ENCODE measurements around the gene CPA3.

CPA3 gene

DNA sequence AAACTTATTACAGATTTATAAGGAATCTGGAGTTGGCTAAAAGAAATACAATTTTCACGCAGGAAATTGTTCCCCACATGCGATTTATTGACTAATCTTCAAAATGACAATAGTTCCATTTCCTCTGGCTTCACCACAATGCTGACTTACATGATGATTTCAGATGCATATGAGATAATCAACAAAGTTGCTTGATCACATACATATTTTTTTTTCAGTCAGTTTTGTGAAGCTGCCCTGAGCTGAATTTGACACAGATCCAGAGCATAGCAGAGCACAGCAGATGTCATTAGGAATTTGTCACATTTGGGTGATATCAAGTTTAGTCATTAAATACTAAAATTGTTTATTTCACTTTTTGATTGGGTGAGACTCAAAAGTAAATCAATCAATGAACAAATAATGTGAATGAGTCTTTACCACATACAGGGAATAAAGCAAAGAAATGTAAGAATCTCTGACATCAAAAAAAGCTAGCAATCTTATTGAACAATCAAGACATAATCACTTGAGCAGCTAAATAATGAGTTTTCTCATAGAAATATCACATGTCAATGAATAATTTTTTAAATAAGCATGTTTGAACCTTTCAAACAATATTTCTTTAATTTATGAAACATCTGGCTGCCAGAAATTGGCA, 19.2 kb upstream of the CPA3 start:
- DNase-seq (ENCODE audit: low spot score): no peak
- Histone ChIP-seq H3K27ac (no peak overlapping the region), H3K4me3 (no peak overlapping the region)
- TF ChIP-seq, protein P1, sequence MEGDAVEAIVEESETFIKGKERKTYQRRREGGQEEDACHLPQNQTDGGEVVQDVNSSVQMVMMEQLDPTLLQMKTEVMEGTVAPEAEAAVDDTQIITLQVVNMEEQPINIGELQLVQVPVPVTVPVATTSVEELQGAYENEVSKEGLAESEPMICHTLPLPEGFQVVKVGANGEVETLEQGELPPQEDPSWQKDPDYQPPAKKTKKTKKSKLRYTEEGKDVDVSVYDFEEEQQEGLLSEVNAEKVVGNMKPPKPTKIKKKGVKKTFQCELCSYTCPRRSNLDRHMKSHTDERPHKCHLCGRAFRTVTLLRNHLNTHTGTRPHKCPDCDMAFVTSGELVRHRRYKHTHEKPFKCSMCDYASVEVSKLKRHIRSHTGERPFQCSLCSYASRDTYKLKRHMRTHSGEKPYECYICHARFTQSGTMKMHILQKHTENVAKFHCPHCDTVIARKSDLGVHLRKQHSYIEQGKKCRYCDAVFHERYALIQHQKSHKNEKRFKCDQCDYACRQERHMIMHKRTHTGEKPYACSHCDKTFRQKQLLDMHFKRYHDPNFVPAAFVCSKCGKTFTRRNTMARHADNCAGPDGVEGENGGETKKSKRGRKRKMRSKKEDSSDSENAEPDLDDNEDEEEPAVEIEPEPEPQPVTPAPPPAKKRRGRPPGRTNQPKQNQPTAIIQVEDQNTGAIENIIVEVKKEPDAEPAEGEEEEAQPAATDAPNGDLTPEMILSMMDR (IDR thresholded peaks at IDR 0.05): no peak

DNA sequence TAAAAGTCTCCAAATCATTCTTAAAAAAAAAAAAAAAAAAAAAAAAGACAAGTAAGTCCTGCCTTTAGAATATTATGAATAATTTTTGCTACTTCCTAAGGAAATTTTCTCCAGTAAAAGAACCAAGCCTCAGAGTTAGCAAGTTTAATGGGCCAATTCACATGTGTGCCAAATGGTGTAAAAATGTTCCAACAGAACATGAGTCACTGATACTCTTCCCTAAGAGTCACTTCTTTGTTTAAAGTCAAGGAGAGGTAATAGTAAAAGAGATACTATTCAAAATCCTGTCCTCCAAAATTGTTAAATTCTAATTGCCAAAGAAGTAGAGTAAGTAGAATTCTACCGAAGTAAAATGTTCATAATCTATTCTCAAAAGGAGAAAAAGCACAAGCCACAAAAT, 17.7 kb upstream of the CPA3 start:
- DNase-seq (ENCODE audit: low spot score): no peak
- Histone ChIP-seq H3K27ac (no peak overlapping the region), H3K4me3 (no peak overlapping the region)
- TF ChIP-seq, protein P1 (IDR thresholded peaks at IDR 0.05): no peak

DNA sequence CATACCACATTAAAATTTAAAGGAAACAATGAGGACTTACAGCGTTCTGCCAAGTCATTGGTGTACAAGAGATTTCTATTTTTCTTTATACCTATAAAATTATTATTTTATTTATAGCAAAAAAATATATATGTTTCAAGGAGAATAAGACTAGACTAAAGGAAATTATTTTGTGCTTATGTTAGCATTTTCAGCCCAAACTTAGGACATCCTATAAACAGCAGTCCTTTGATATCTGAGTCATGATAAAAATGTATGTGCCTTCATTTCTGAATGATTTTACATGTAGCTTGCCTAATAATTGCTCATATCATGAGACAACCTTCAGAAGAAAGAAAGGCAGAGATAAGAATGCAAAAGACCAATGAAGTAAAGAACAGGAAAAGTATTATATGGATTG, 16.7 kb upstream of the CPA3 start:
- TF ChIP-seq, protein P1 (IDR thresholded peaks at IDR 0.05): no peak
- Histone ChIP-seq H3K4me3 (no peak overlapping the region), H3K27ac (no peak overlapping the region)
- no peak for DNase-seq (ENCODE audit: low spot score)

DNA sequence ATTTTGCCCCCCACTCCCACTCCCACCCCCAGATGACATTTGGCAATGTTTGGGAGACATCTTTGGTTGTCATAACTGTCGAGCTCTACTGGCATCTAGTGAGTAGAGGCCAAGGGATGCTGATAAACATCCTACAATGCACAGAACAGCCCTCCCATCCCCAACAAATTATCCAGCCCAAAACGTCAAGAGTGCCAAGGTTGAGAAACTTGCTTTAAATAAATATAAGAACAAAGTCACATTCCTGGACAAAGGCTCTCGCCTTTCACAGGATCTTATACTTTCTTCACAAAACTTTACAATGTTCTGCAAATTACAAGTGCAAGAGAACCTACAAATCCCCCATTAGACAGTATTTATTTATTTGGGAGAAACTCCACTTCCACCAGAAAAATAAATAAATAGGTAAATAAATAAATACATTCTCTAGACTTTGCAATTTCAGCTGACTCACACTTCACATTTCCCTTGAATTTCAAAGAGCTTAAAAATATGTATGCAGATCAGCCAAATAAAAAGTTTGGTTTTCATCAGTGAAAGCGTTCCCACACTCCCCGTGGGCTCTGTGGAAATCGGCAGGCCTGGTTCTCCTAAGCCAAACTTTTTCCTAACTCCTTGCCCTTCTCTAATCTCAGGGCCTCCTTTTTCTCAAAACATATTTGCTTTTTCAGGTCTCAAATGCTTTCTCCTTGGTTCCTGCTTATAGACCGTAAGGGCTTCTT, 12.7 kb upstream of the CPA3 start:
- H3K27ac ChIP-seq: no peak overlapping the region
- no peak for DNase-seq (ENCODE audit: low spot score)
- no peak overlapping the region for H3K4me3 ChIP-seq
- TF ChIP-seq, protein P1 (IDR thresholded peaks at IDR 0.05): no peak

DNA sequence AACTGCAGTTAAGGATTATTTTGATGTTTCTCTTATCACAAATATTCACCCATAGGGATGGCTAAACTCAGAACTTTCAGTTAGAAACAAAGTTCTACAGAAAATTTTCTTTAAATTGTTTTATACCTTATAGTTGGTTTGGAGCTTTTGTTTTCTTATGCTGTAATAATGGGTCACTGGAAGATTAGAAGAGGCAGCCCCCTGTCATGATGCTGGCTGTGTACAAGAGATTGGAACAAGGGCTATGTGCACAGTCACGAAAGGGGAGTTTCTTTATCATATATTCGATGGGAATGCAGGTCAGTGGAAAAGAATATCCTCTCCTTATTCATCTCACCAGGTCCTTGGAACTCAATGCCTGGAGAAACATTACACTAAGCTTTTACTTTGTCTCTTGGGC, 12.0 kb upstream of the CPA3 start:
- H3K27ac ChIP-seq: no peak overlapping the region
- no peak for DNase-seq (ENCODE audit: low spot score)
- TF ChIP-seq, protein P1 (IDR thresholded peaks at IDR 0.05): no peak
- no peak overlapping the region for H3K4me3 ChIP-seq

DNA sequence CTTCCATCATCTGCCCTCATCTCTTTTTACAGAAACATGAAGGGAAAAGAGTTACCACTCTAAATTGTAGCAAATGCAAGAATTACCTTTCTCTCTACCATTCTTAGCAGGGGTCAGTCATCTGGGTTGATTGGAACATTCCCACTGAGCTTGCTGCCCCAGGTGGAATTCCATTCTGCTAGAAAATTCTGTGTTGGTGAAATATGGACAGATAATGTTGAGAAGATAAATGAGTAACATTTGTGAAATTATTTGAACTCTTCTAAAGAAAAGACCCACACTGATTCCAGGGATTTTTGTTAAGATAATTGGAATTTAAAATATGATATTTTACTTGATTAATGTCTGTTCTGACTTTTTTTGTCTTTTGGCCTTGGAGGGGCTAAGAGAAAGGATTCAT, 11.0 kb upstream of the CPA3 start:
- Histone ChIP-seq H3K27ac (no peak overlapping the region), H3K4me3 (no peak overlapping the region)
- TF ChIP-seq, protein P1 (IDR thresholded peaks at IDR 0.05): no peak
- no peak for DNase-seq (ENCODE audit: low spot score)

DNA sequence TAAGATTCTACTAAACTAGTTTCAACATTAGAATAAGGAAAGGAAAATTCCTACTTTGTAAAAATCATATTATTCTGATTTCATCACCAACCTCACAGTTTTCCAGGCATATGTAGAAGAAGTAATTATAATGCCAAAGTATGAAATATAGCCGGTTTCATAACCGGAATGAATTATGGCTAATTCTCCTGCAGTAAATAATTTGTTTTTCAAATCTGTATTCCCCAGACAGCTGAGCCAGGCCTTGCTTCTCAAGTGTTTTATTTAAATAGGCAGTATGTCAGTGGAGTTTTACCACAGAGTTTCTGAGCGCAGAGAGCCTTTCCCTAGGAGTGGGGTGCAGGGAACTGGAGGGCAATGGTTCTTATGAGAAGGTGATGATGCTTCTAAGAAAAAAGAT, 8.7 kb upstream of the CPA3 start:
- Histone ChIP-seq H3K4me3 (no peak overlapping the region), H3K27ac (no peak overlapping the region)
- TF ChIP-seq, protein P1 (IDR thresholded peaks at IDR 0.05): no peak
- DNase-seq (ENCODE audit: low spot score): no peak

Data from coronary artery (tissue), 2 donors.